Stimulated activated naive CD8-positive, alpha-beta T cell treated with anti-CD3 and anti-CD28 coated beads, Interleukin-15, amount 100 ng/mL, for 72 hours (primary cell): ENCODE measurements around the gene CHD3.

Source experiments
- ATAC-seq: fragments of 150-1000 bp; cut with Tn5 transposase; 2 replicates; pipeline ENCODE4 v1.10.0; 2021; ENCODE audit warnings: mild to moderate bottlenecking, moderate library complexity
- DNase-seq, 2 donors: peaks; one replicate each; pipeline ENCODE4 v3.0.0; 2021 to 2022
- H3K27ac Mint-ChIP-seq, 2 donors: one replicate each; pipeline ENCODE4 v1.8.0; 2022; ENCODE audit warnings: mild to moderate bottlenecking in 2 of 2, mixed read lengths in 2 of 2, moderate library complexity in 2 of 2
- H3K27me3 Mint-ChIP-seq: one replicate; pipeline ENCODE4 v1.8.0; 2022; ENCODE audit warnings: mixed read lengths
- H3K4me1 Mint-ChIP-seq: one replicate; pipeline ENCODE4 v1.8.0; 2022; ENCODE audit warnings: mild to moderate bottlenecking, mixed read lengths
- H3K4me3 Mint-ChIP-seq, 2 donors: one replicate each; pipeline ENCODE4 v1.8.0; 2022; ENCODE audit warnings: mild to moderate bottlenecking in 2 of 2, mixed read lengths in 2 of 2, moderate library complexity in 1 of 2
- H3K9me3 Mint-ChIP-seq, 2 donors: one replicate each; pipeline ENCODE4 v1.8.0; 2022; ENCODE audit warnings: mixed read lengths in 2 of 2

The CHD3 gene

DNA sequence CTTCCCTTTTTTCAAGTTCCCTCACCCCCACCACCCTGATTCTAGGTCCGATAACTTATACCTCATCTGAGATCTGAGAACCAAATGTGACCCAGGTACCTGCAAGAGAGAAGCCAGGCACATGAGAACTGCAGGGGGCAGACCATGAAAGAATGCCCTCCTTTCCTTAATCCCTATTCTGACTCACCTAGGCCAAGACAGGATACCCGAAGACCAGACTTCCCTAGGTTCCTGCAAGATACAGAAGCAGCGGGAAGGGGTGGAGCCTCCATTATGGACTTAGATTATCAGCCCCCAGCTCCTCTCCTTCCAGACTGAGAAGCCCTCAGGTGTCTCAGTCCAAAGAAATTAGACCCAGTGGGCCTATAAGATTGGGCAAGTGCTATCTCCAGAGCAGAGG, 39.0 kb downstream of the CHD3 start:
- H3K4me1 Mint-ChIP-seq, result peaks cover 33% of the 10 kb centered on the region
- DNase-seq (no peak), ATAC-seq (no peak)
- no peaks in the 10 kb centered on the region for H3K27me3 Mint-ChIP-seq
- no peaks in the 10 kb centered on the region for H3K9me3 Mint-ChIP-seq
- no peak overlapping the region for H3K27ac Mint-ChIP-seq
- H3K4me3 Mint-ChIP-seq, result no peak overlapping the region

DNA sequence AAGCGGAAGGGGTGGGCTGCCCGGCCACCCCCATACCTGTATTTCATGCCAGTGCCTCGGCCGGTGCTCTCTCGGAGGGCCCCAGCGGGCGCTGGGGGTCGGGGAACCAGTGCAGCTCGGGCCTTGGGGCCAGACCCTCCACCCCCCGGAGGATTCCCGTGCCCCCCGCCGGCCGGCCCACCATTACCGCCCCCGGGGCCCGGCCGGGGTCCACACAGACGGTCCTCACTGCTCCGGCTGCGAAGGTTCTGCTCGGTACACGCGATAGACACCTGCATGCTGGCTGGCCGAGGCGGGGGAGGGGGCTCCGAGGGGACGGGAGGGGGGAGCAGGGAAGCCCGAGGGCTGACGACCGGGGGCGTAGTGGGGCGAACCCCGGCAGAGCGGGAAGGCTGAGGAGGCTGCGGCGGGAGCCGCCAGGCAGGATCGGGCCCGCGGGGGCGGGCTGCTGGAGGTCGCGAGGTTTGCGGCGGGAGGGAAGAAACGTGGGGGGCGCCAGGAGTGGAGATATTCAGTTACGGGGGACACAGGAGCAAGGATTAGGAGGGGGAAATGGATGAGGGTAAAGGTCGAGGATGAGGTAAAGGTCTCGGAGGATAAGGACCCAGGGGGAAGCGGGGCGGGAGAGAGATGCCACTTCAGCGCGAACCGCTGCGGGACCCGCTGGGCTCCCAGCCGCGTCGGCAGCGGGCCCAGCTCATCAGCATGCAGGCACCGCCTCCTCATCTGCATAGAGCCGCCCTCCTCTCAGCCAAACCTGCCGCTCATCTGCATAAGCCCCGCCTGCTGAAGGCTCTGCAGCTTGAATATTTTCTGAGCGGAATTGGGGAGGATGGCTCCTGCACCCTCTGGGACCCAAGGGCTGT, 40.8 kb downstream of the CHD3 start, which contains the start of gene KCNAB3:
Gene KCNAB3 (minus strand): TSS at position 699 of the 866 bp plus-strand sequence. CDS start 421 bp downstream, at position 278.
- Mint-ChIP-seq H3K4me1 (peaks cover 37% of the 10 kb centered on the region), H3K9me3 (no peaks in the 10 kb centered on the region), H3K4me3 (peak within 1 kb of the TSS; percentile 90 to 99), H3K27ac (no peak within 1 kb of the TSS), H3K27me3 (no peaks in the 10 kb centered on the region)
- ATAC-seq, result no peak
- no peak for DNase-seq

DNA sequence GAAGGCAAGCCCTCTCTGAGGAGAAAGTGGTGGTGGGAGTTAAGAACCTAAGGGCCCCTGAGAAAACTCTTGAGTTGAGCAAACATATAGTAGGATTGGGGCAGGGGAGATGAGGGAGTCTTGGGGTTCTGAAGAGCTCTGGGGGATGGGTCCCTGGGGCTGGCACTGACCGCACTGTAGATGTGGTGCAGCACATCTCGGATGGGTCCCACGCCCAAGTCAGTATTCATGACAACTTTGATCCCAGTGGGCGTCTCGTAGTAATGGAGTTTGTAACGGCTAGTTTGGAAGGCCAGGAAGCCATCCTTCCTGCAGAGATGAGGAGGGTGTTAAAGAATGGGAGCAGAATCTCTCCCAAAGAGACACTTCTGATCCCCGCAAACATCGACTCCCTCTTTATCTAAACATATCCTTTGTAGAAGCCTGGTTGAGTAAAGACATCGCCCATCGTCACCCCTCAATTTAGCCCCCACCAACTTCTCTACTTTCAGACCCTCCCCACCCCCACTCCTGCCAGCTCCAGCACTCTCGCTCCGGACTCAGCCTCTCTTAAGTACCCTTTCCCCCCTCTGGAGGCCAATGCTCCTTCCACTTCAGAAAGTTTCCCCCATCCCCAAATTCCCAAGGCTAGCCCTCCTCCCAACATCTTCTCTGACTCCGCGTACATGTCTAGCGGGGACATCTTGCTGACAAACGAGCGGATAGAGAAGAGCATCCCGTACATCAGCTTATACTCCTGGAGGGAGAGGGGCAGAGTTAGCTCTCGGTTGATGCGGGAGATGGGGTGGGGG, 42.4 kb downstream of the CHD3 start:
- H3K27me3 Mint-ChIP-seq, result no peaks in the 10 kb centered on the region
- H3K4me1 Mint-ChIP-seq, result peaks cover 45% of the 10 kb centered on the region
- ATAC-seq (no peak), DNase-seq (no peak)
- peak overlapping the region; percentile 65 to 84 for H3K27ac Mint-ChIP-seq
- peak overlapping the region; percentile 90 to 99 for H3K4me3 Mint-ChIP-seq
- no peaks in the 10 kb centered on the region for H3K9me3 Mint-ChIP-seq

DNA sequence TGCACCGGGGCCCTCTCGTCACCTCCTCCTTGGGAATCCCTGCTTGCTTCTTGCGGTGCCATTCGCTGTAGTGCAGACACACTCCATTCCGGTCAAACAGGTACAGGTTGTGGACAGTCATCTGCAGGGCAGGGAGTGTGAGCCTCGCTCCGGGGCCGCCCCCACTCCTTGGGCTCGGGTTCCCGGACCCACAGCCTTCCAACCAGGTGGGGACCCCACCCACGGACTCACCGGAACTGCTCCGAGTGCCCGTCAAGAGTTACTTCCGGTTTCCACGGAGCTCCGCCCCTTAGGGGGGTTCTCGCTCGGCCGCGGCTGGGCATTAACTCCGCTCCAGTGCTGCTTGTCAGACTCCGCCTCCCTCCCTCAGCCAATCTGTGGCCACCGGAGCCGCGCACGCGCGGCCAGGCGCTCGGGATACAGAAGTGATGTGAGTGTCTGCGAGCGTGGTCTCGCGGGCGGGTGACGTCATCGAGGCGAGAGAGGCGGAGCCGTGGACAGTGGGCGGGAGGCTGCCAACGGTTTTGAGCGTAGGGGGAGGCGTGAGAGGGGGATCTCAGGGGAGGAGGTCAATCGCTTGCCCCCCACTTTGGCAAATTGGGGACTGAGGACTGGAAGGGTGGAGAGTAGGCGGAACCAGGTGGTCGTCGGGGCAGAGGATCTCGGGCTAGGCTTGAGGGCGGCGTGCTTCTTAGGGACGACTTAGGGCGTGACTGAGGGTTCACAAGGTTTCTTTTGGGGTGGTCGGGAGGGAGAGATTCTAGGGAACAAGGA, 43.3 kb downstream of the CHD3 start, which contains the start of the genes CNTROB and TRAPPC1:
Gene CNTROB (plus strand): TSS at position 498 of the 774 bp plus-strand sequence. CDS start 874 bp downstream, outside the sequence.
Gene TRAPPC1 (minus strand): TSS at position 238 of the 774 bp plus-strand sequence. CDS start 117 bp downstream, at position 121.
- peak within 1 kb of the TSS; percentile 90 to 99 for H3K4me3 Mint-ChIP-seq
- H3K27me3 Mint-ChIP-seq, result no peaks in the 10 kb centered on the region
- H3K27ac Mint-ChIP-seq, result peak within 1 kb of the TSS; percentile 97 to 98
- ATAC-seq, result peak; percentile 99
- peak; percentile 100 for DNase-seq
- peaks cover 45% of the 10 kb centered on the region for H3K4me1 Mint-ChIP-seq
- H3K9me3 Mint-ChIP-seq, result no peaks in the 10 kb centered on the region

DNA sequence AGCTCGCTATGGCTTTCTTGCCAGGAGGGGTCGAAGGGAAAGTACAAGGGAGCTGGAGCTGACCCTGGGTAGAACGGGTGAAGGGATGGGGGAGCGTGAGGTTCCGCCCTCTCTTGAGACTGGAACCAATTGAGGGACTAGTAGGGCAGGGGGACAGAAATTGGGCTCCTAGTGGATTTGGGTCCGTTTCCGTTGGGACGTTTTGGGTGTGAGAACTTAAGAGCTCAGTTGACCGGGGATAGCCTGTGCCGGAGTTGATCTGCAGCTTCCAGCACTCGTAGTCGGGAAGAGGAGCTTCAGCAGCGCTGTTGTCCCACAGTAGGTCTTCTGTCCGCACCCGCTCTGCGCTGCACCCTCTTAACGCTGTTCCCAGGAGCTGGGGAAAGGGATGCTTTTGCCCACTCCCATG, 43.9 kb downstream of the CHD3 start:
- H3K27ac Mint-ChIP-seq, result peak overlapping the region; percentile 97 to 98
- peaks cover 45% of the 10 kb centered on the region for H3K4me1 Mint-ChIP-seq
- ATAC-seq (peak; percentile 47), DNase-seq (peak in 1 of 2 donors; percentile 28)
- peak overlapping the region; percentile 90 to 99 for H3K4me3 Mint-ChIP-seq
- no peaks in the 10 kb centered on the region for H3K9me3 Mint-ChIP-seq
- H3K27me3 Mint-ChIP-seq, result no peaks in the 10 kb centered on the region

DNA sequence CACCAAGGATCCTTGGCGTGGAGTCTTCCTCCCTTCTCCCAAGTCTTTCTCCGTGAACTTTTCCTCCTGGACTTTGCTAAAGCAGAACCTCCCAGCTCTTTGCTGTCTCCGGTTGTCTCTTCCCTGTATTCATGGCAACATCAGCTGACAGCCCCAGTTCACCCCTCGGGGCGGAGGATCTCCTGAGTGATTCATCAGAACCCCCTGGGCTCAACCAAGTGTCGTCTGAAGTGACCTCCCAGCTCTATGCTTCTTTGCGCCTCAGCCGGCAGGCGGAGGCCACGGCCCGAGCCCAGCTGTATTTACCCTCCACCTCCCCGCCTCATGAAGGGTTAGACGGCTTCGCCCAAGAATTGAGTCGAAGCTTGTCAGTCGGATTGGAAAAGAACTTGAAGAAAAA, 44.4 kb downstream of the CHD3 start:
- H3K4me3 Mint-ChIP-seq, result peak overlapping the region; percentile 90 to 99
- H3K9me3 Mint-ChIP-seq, result no peaks in the 10 kb centered on the region
- no peaks in the 10 kb centered on the region for H3K27me3 Mint-ChIP-seq
- peak overlapping the region; percentile 62 to 91 for H3K27ac Mint-ChIP-seq
- ATAC-seq, result no peak
- peaks cover 45% of the 10 kb centered on the region for H3K4me1 Mint-ChIP-seq
- DNase-seq, result peak; percentile 46 to 50

DNA sequence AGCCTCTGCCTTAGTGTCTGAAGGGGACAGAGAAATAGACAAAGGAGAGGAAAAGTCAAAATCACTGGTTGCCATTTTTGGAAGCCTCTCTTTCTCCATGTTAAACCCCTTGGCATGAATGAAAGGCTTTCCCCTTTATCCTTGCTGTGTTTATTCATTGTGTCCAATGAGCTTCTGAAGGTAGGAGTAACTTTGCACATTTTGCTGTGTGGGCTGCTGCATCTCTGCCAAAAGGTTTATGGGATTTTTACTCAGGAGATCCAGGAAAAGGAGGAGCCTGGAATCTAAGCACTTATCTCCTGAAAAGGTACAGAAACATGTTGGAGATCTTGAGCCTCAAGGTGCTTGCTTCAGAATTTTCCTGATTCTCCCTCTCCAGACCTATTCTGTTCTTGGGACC, 47.3 kb downstream of the CHD3 start:
- H3K9me3 Mint-ChIP-seq, result no peaks in the 10 kb centered on the region
- H3K27me3 Mint-ChIP-seq, result no peaks in the 10 kb centered on the region
- peaks cover 31% of the 10 kb centered on the region for H3K4me1 Mint-ChIP-seq
- H3K4me3 Mint-ChIP-seq, result no peak overlapping the region
- H3K27ac Mint-ChIP-seq, result no peak overlapping the region
- ATAC-seq, result no peak
- DNase-seq, result no peak

DNA sequence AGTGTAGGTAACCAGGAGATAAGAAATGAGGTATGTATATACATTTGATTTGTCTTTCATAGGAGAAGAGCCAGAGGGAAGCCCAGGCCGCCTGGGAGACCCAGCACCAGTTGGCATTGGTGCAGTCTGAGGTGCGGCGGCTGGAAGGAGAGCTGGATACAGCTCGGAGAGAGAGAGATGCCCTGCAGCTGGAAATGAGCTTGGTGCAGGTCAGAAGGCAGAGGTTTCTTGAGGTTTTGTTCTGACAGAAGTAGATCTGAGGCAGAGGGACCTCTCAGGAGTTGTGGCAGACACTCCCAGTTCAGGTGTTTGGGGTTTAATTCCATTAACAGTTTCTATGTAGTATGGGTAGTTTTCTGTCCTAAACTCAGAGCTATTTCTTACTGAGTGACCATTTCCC, 51.4 kb downstream of the CHD3 start:
- peaks cover 2% of the 10 kb centered on the region for H3K4me1 Mint-ChIP-seq
- ATAC-seq, result no peak

DNA sequence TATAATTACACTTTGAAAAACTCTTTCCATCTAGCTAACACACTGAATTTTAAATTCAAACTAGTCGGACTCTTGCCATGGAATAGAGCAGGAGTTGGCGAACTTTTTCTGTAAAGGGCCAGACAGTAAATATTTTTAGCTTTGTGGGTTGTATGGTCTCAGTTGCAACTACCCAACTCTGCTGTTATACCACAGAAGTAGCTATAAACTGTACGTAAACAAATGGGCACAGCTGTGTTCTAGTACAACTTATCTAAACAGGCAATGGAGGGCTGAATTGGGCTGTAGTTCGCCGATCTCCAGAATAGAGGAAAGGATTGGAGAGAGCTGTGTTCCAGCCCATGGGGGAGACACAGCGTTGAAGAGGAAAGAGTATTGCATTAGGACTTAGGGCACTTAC, 52.2 kb downstream of the CHD3 start:
- Mint-ChIP-seq H3K4me1 (no peaks in the 10 kb centered on the region), H3K4me3 (no peak overlapping the region), H3K9me3 (no peaks in the 10 kb centered on the region), H3K27me3 (no peaks in the 10 kb centered on the region), H3K27ac (no peak overlapping the region)
- DNase-seq (no peak), ATAC-seq (no peak)

More for the DNA sequence above, 51.4 kb downstream of the CHD3 start:
- no peaks in the 10 kb centered on the region for H3K9me3 Mint-ChIP-seq
- peak overlapping the region in 1 of 2 donors; percentile 48 for H3K27ac Mint-ChIP-seq
- H3K27me3 Mint-ChIP-seq, result no peaks in the 10 kb centered on the region
- no peak for DNase-seq
- H3K4me3 Mint-ChIP-seq, result no peak overlapping the region

DNA sequence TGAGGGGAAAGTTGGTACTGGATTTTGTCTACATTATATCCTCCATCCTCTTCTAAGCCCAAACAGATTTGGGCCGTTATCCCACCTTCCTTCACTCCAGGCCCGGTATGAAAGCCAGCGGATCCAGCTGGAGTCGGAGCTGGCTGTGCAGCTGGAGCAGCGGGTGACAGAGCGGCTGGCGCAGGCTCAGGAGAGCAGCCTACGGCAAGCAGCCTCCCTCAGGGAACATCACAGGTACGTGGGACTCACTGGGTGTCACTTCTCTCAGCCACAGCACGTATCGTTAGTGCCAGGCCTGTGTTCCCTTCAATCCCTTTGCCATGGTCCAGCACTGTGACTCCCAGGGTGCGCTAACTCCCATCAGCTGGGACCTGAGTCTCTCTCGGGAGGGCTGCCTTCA, 54.7 kb downstream of the CHD3 start:
- DNase-seq (no peak), ATAC-seq (no peak)
- Mint-ChIP-seq H3K4me1 (no peaks in the 10 kb centered on the region), H3K9me3 (no peaks in the 10 kb centered on the region), H3K27ac (no peak overlapping the region), H3K27me3 (no peaks in the 10 kb centered on the region), H3K4me3 (no peak overlapping the region)

DNA sequence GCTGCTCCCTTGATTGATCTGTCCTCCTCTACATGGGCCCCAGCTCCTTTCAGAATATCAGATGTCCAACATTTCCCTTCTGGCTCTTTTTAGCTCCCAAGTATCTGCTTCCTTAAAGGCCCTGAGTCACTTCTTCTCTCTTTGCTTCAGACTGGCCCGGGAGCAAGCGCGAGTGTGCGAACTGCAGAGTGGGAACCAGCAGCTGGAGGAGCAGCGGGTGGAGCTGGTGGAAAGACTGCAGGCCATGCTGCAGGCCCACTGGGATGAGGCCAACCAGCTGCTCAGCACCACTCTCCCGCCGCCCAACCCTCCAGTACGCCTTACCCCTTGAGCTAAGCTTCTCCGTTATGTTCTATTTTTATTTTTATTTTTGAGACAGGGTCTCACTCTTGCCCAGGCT, 55.7 kb downstream of the CHD3 start:
- no peaks in the 10 kb centered on the region for H3K9me3 Mint-ChIP-seq
- no peak for ATAC-seq
- no peaks in the 10 kb centered on the region for H3K27me3 Mint-ChIP-seq
- H3K4me1 Mint-ChIP-seq, result no peaks in the 10 kb centered on the region
- H3K4me3 Mint-ChIP-seq, result no peak overlapping the region
- DNase-seq, result no peak
- H3K27ac Mint-ChIP-seq, result peak overlapping the region in 1 of 2 donors; percentile 93

DNA sequence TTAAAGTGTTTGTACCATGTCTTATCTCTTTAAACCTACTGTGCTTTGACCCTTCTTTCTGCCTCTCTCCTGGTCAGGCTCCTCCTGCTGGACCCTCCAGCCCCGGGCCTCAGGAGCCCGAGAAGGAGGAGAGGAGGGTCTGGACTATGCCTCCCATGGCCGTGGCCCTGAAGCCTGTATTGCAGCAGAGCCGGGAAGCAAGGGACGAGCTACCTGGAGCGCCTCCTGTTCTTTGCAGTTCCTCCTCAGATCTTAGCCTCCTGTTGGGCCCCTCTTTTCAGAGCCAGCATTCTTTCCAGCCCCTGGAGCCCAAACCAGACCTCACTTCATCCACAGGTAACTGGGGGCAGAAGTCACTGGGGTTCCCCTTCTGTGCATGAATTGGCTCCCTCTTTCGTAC, 57.1 kb downstream of the CHD3 start:
- no peak overlapping the region for H3K27ac Mint-ChIP-seq
- DNase-seq, result no peak
- no peak for ATAC-seq
- H3K4me1 Mint-ChIP-seq, result no peaks in the 10 kb centered on the region
- H3K27me3 Mint-ChIP-seq, result no peaks in the 10 kb centered on the region
- H3K9me3 Mint-ChIP-seq, result no peaks in the 10 kb centered on the region
- no peak overlapping the region for H3K4me3 Mint-ChIP-seq

DNA sequence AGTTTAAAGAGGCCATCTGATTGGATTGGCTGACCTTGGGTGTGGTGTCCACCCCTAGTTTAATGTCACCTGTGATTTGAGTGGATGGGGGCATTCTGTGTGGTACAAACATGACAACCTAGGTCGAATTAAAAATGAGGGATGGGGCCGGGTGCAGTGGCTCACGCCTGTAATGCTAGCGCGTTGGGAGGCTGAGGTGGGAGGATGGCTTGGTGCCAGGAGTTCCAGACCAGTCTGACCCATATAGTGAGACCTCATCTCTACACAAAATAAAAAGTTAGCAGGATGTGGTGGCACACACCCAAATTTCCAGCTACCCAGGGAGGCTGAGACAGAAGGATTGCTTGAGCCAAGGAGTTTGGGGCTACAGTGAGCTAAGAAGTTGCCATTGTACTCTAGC, 57.9 kb downstream of the CHD3 start:
- no peak for ATAC-seq
- H3K27me3 Mint-ChIP-seq, result no peaks in the 10 kb centered on the region

DNA sequence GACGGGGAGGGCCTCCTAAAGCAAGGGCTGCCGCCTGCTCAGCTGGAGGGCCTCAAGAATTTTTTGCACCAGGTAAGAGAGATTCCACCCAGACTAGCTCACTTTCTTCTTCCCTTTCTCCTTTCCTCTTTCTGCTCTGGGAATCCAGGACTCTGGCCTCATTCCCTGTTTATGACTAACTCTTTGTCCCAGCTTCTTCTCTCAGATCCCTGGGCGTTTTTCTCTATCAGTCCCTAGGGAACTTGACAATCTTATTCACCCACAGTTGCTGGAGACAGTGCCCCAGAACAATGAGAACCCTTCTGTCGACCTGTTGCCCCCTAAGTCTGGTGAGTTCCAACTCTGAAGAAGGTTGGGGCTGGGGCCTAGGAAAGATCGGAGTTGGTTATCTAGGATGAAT, 59.1 kb downstream of the CHD3 start:
- no peaks in the 10 kb centered on the region for H3K27me3 Mint-ChIP-seq
- H3K27ac Mint-ChIP-seq, result peak overlapping the region; percentile 12 to 81
- DNase-seq (no peak), ATAC-seq (no peak)
- peaks cover 18% of the 10 kb centered on the region for H3K4me1 Mint-ChIP-seq
- no peaks in the 10 kb centered on the region for H3K9me3 Mint-ChIP-seq
- H3K4me3 Mint-ChIP-seq, result no peak overlapping the region

More for the DNA sequence above, 57.9 kb downstream of the CHD3 start:
- no peak for DNase-seq
- no peaks in the 10 kb centered on the region for H3K9me3 Mint-ChIP-seq
- no peak overlapping the region for H3K27ac Mint-ChIP-seq
- H3K4me3 Mint-ChIP-seq, result no peak overlapping the region
- peaks cover 6% of the 10 kb centered on the region for H3K4me1 Mint-ChIP-seq

DNA sequence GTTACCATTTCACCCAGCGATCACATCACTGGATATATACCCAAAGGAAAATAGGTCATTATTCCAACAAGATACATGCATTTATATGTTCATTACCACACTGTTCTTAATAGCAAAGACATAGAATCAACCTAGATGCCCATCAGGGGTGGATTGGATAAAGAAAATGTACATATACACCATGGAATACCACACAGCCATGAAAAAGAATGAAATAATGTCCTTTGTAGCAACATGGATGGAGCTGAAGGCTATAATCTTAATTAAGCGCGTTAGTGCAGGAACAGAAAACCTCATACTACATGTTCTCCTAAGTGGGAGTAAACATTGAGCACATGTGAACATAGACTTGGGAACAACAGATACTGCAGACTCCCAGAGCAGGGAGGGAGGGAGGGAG, 62.0 kb downstream of the CHD3 start:
- Mint-ChIP-seq H3K9me3 (no peaks in the 10 kb centered on the region), H3K27ac (no peak overlapping the region), H3K4me1 (peaks cover 36% of the 10 kb centered on the region), H3K27me3 (no peaks in the 10 kb centered on the region), H3K4me3 (no peak overlapping the region)
- DNase-seq (no peak), ATAC-seq (no peak)
